ENCODE measurements around the gene STARD13.

STARD13 gene

GRCh38 chr13:33224686-33225085, 60.9 kb downstream of the STARD13 start:
- no peak for DNase-seq

GRCh38 chr13:33224191-33224590, 61.4 kb downstream of the STARD13 start:
- no peak for DNase-seq

DNA sequence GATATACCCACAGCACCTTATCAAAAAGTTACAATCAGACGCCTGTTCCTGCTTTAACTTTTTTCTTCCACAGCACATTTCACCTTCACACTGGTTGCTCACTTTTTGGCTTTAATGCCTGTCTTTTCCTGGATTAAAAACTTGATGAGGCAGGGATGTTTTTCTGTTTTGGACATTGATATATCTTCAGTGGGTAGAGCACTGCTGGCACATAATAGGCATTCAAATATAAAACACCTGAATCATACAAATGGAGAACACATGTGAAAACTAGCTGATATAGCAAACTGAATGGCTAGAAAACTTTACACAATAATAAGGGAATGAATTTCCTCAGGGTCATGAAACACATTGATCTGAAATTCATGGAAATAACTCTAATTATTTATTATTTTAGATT, 65.6 kb downstream of the STARD13 start:
- DNase-seq: no peak

DNA sequence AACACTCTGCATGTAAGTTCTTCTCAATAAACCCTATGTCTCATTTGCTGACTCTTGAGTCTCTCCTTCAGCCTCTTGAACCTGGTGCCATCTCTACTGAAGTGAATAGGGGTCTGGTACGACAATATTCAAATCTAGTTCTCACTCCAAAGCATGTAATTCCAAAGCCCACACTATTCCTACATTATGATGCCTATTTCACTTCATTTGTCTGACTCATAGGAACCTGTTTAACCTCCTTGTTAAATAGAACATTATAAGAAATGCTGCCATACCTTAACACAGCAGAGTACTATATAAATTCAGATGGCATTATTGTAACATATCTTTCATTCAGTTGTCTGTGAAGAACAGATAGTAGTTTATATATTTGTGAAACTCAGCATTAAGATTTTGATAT, 67.1 kb downstream of the STARD13 start:
- DNase-seq: no peak

DNA sequence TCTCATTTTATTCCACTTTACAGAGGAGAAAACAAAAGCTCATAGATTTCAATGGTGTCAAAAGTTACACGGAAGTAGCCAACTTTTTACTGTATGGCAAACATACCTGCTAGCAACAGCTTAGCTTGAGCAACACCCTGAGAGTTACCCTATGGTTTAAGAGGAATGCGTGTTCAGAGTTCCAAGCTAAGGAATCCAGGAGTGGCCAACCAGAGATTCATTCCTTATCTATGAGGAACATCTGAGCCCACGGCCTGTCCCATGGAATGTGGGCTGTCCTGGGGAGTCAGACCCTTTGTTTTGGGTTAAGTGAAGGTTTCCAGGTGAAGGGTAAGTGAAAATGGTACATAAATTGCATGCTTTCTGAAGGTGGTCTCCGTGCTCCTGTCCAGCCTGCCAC, 67.5 kb downstream of the STARD13 start:
- DNase-seq: no peak

- no peak for DNase-seq
Observed at GRCh38 chr13:33217256-33217655, 68.3 kb downstream of the STARD13 start.

- no peak for DNase-seq
Observed at GRCh38 chr13:33213797-33214196, 71.8 kb downstream of the STARD13 start.

DNA sequence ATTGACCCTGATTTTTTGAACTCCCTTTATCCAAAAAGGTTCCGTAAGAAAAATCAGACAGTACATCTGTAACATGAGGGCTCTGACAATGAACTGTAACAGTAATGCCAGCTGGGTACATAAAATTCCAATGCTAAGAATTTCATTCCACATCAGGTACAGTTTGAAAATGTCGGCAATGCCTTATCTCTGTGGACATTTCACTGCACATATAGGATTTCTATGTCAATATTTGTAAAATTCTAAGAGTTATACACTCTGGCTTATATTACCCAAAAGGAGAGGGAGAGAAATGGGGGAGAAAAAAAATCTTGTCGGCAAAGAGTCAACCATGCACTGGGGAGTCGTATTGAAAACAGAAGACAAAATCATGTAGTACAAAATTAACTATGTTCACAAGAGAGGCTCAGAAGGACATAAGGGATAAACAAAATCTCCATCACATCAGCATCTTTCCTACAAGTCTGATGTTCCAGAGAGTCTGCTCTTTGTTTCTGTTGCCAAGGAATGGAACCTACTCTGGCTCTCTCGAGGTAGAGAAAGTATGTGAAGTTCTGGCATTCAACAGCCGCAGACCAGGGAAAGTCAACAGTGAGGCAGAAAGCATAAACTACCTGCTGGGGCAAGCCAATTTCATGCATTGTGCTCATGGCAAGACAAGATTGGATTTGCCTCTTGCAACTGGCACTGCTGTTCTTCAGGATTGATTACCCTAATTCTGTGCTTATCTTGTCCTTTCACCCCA, 72.4 kb downstream of the STARD13 start:
- DNase-seq: no peak

DNA sequence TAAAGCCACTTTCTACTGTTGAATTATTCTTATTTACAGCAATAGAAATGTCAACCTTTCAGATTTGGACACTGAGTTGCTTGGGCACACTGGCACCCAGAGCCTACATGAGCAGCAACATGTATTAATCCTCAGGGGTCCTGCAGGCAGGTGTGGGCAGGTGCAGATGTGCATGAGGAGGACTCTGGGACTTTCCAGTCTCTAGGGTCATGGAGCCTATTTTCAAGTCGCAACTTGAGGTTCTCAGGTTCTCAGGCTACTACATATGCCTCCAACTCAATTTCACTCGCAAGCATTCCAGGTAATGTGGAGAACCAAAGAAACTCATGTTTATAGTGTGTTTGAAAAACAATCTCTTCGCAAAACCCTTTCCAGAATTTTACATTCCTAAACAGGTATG, 73.2 kb downstream of the STARD13 start:
- no peak for DNase-seq

GRCh38 chr13:33210090-33210489, 75.5 kb downstream of the STARD13 start:
- DNase-seq: no peak

GRCh38 chr13:33208290-33209220, 77.0 kb downstream of the STARD13 start:
- no peak for DNase-seq

- no peak for DNase-seq
Observed at GRCh38 chr13:33207615-33207961, 78.0 kb downstream of the STARD13 start.

DNA sequence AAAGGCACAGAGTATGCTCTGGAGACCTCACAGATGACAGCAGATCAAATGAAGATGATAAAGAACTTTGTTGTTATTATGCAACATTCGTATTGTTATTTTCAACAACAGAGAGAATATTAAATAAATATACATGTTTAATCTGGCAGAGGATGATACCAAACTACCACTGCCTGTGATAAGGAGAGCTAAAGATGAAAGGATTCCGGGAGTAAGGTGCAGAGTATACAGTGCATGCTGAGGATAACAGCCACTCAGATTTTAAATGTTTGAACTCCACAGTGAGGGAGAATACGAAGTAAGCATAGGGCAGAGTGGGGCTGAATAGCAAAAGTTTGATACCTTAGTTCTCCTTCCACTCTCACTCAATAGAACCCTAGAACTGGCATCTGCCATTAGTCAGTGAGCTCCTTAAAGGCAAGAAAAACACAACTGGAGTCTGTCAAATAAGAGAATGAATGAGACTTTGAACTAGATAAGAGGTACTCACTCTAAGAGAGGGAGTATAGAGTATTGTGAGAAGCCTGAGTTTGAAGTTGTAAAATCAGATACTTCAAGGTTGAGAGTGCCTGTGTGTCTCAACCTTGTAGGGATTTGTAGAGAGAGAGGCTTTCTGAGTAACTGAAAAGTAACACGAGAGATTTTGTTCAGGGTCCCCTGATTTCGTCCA, 78.5 kb downstream of the STARD13 start:
- DNase-seq: no peak

DNA sequence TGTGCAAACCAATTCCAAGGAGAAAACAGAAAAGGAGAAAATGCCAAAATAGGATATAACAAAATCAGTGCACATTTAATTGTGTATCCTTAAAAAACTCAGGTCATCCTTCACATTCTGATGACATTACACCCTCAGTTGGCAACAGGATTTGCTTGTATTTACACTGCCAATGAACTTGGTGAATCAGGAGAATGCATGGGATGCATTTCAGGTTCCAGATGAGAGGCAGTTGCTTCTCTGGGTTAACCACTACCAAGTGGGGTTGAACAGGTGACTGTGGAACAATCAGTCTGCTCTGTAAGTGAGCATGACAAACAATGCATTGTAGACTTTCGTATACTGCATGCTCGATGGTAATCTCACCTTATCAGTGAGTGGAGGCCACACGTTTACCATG, 79.1 kb downstream of the STARD13 start:
- DNase-seq: no peak

- DNase-seq: no peak
Observed at GRCh38 chr13:33205804-33206221, 79.7 kb downstream of the STARD13 start.

- DNase-seq: no peak
Observed at GRCh38 chr13:33205224-33205623, 80.3 kb downstream of the STARD13 start.

GRCh38 chr13:33204130-33204927, 81.2 kb downstream of the STARD13 start:
- DNase-seq: no peak

DNA sequence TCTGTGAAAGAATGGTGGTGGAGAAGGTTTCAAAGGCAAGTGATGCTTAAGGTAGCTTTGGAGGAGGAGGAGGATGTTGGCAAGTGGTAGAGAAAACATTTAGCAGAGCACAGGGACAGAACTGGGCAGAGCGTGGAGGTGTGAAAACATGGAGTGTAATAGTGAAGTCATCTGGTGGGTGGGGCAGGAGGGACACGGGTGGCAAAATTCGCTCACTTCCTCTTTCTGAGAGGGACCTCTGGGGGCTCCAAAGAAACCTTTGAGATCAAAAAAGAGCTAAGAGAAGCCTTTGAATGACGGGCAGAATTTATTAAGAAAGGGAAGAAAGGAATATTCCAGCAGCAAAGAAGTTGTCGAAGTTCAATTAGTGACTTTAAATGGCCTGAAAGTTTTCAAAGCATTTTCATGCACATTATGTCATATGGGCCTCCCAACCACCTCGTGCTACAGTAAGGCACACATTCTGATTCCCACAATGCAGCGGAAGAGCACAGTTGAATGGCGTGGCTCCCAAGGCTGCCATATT, 82.8 kb downstream of the STARD13 start:
- DNase-seq: no peak

DNA sequence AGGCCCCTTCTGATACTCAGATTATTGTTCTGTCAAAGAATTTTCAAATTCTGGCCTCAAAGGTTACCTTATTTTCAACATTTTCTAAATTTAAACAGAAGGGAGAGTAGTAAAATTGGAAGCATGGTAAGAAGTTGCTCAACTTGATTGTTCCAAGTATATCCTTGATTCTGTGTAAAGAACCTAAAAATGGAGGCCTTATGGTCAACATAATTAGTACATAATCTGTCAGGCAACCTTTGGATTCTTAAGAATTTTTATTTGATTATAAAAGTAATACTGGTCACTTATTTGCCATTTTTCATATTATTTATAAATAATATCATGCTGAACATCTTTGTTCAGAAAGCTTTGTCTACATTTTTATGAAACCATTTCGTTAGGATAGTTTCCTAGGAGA, 83.9 kb downstream of the STARD13 start:
- no peak for DNase-seq

DNA sequence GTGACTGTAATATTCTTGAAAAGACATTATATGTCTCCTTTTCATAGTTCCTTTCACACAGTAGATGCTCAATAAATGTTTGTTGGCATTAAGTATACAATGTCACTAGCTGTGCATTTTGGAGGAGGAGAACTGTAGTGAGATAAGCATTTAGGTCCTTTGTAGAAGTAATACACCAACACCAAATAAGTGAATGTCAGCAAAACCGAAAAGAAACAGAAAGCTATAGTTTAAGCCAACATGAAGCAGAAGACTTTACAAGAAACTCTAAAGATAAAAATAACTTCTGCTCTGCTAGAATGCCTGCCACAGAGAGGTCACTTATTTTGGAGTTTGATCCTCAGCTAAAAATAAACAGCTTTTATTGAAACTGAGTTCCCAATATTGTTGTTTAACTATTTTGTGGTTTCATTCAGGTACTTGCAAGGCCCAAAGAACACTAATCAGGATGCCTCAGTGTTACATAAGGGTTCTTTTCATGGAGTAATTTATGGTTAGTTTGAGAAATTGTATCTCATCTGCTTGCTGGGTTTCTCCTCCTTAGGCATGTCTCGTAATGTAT, 86.2 kb downstream of the STARD13 start:
- DNase-seq: no peak

- no peak for DNase-seq
Observed at GRCh38 chr13:33197541-33197971, 88.0 kb downstream of the STARD13 start.

DNA sequence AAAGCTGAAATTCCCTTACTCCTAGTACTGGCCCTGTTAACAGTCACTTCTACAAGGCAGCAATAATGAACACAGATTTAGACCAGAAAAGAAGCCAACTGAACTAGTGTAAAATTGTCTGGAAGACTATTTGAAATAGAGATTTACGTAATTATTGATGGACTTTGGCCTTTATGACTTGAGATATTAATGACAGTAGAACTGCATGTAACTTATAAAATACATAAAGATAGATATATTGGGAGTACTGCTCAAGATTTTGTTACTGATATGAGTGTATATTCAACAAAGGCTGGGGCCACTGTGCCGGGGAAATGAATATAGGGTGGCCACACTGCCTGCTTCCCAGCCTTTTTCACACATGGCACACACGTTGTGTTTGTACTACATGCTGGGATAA, 88.8 kb downstream of the STARD13 start:
- DNase-seq: no peak

All from NCI-H2029 treated with DMSO at 0.1 percent for 48 hours (cell line).